DOHH2 (cell line): Measurements from ENCODE around the gene CACTIN.

Experiments
- H3F3A ChIP-seq: fragments of 200-600 bp; sonication (generic), shearing (Covaris generic); 2 replicates; pipeline ENCODE4 v1.6.0; 2016; ENCODE audit warnings: antibody characterized with exemption, mild to moderate bottlenecking; ENCODE audit not compliant: control insufficient read depth, insufficient read depth
- H3K27ac ChIP-seq: fragments of 200-600 bp; sonication (generic); 2 replicates; pipeline ENCODE4 v1.5.1; 2014; ENCODE audit warnings: low read depth, mild to moderate bottlenecking, low read length, moderate library complexity
- H3K27me3 ChIP-seq: fragments of 200-600 bp; sonication (generic); 2 replicates; pipeline ENCODE4 v1.6.1; 2014; ENCODE audit warnings: mild to moderate bottlenecking, low read length, mixed read lengths; ENCODE audit not compliant: control insufficient read depth
- H3K36me3 ChIP-seq: fragments of 200-600 bp; sonication (generic); 2 replicates; pipeline ENCODE4 v1.6.1; 2014; ENCODE audit warnings: mild to moderate bottlenecking, low read length, moderate library complexity, mixed read lengths; ENCODE audit not compliant: control insufficient read depth
- H3K4me1 ChIP-seq: fragments of 200-600 bp; sonication (generic); 2 replicates; pipeline ENCODE4 v1.6.1; 2014; ENCODE audit warnings: mild to moderate bottlenecking, low read length, mixed read lengths; ENCODE audit not compliant: control insufficient read depth
- H3K4me2 ChIP-seq: fragments of 200-600 bp; sonication (generic); 2 replicates; pipeline ENCODE4 v1.6.0; 2014; ENCODE audit warnings: mild to moderate bottlenecking, low read length, moderate library complexity
- H3K4me3 ChIP-seq: fragments of 200-600 bp; sonication (generic); 2 replicates; pipeline ENCODE4 v1.5.1; 2014; ENCODE audit warnings: mild to moderate bottlenecking, low read length, mixed read lengths
- H3K79me2 ChIP-seq: fragments of 200-600 bp; sonication (generic); 2 replicates; pipeline ENCODE4 v1.6.1; 2014; ENCODE audit warnings: mild to moderate bottlenecking, low read length, mixed read lengths; ENCODE audit not compliant: control insufficient read depth
- H3K9me2 ChIP-seq: fragments of 200-600 bp; sonication (generic); replicated peaks from 2 replicates; pipeline ENCODE4 v1.6.1; 2014; ENCODE audit warnings: mild to moderate bottlenecking, low read length, mixed read lengths; ENCODE audit not compliant: control insufficient read depth
- H3K9me3 ChIP-seq: fragments of 200-600 bp; sonication (generic); 2 replicates; pipeline ENCODE4 v1.6.1; 2014; ENCODE audit warnings: antibody characterized with exemption, low read length, mixed read lengths; ENCODE audit not compliant: control insufficient read depth, insufficient read depth
- H4K20me1 ChIP-seq: fragments of 200-600 bp; sonication (generic); 2 replicates; pipeline ENCODE4 v1.6.0; 2014; ENCODE audit warnings: low read depth, mild to moderate bottlenecking, antibody characterized with exemption, low read length, moderate library complexity; ENCODE audit not compliant: control insufficient read depth, insufficient read depth
- CTCF ChIP-seq: fragments of 200-600 bp; sonication (generic); IDR thresholded peaks from one replicate; pipeline ENCODE4 v1.5.1; 2014; ENCODE audit warnings: antibody characterized with exemption, mild to moderate bottlenecking, low read depth, low read length; ENCODE audit not compliant: poor library complexity, severe bottlenecking
- EZH2phosphoT487 ChIP-seq: fragments of 200-600 bp; sonication (generic); IDR thresholded peaks from 2 replicates; pipeline ENCODE4 v1.6.1; 2017; ENCODE audit warnings: borderline replicate concordance, mild to moderate bottlenecking, antibody characterized with exemption, low read length, moderate library complexity, mixed read lengths

The CACTIN gene

DNA sequence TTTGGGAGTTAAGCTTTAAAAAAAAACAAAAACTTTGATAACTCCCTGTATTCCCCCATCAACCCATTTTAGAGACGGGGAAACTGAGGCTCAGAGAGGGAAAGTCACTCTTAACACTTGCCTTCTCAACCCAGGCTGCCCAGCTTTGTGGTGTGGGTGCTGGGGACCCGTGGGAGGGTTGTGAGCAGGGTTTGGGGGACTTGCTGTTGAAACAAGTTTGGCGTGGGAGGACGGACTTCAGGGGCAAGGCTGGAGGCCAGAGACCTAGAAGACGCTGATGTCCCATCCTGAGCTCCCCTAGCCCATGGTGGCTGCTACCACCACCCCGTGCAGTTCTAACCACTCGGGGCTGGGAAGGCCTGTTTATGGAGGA lies 747 bp upstream of the CACTIN start:
- TF ChIP-seq EZH2phosphoT487 (no peak), CTCF (no peak)
- H3K4me2 ChIP-seq: peak overlapping the region; percentile 94

DNA sequence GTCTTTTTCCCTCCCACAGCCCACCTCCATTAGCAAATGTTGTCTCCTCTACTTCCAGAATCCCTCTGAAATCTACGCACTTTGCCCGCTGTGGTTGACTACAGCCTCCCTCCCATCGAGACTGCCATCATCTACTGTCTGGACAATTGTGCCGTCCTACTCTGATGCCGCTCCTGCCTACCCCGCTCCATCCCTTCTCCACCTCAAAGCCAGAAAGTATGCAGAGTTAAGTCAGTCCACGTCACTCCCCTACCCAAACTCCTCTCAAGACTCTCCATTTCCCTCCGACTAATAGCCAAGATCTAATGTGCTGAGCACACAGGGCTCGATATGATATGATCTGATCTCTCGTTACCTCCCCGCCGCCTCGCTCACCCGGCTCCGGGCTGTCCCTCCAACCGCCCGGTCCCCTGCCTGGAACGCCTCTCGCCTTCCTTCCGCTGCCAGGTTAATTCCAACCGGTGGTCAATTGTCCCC lies 556 bp downstream of the CACTIN start:
- TF ChIP-seq EZH2phosphoT487 (no peak), CTCF (no peak)
- Histone ChIP-seq H3K9me3 (no peaks in the 10 kb centered on the region), H3K9me2 (no peaks in the 10 kb centered on the region), H3K4me3 (peak overlapping the region; percentile 95), H3K79me2 (peaks cover 27% of the 10 kb centered on the region), H3K4me2 (peak overlapping the region; percentile 94), H3F3A (no peaks in the 10 kb centered on the region), H3K36me3 (peaks cover 4% of the 10 kb centered on the region; the same call in 1 of the 2 replicates), H4K20me1 (peaks cover 5% of the 10 kb centered on the region; the same call in 1 of the 2 replicates), H3K4me1 (peaks cover 18% of the 10 kb centered on the region), H3K27ac (no peak overlapping the region), H3K27me3 (no peaks in the 10 kb centered on the region)

More for the DNA sequence above, 747 bp upstream of the CACTIN start:
- Histone ChIP-seq H3K36me3 (peaks cover 4% of the 10 kb centered on the region; the same call in 1 of the 2 replicates), H3K4me1 (peaks cover 18% of the 10 kb centered on the region), H3K4me3 (peak overlapping the region; percentile 95), H3K27ac (no peak overlapping the region), H3F3A (no peaks in the 10 kb centered on the region), H3K9me2 (no peaks in the 10 kb centered on the region), H3K27me3 (no peaks in the 10 kb centered on the region), H3K79me2 (peaks cover 27% of the 10 kb centered on the region), H3K9me3 (no peaks in the 10 kb centered on the region), H4K20me1 (peaks cover 5% of the 10 kb centered on the region; the same call in 1 of the 2 replicates)

GRCh38 chr19:3623716-3624115 lies 2.9 kb downstream of the CACTIN start:
- no peak overlapping the region for H3K4me3 ChIP-seq
- peaks cover 18% of the 10 kb centered on the region for H3K4me1 ChIP-seq
- H3K4me2 ChIP-seq: no peak overlapping the region
- no peaks in the 10 kb centered on the region for H3K9me3 ChIP-seq
- H3K9me2 ChIP-seq: no peaks in the 10 kb centered on the region
- H3F3A ChIP-seq: no peaks in the 10 kb centered on the region
- peaks cover 14% of the 10 kb centered on the region for H3K36me3 ChIP-seq
- peaks cover 27% of the 10 kb centered on the region for H3K79me2 ChIP-seq
- H3K27ac ChIP-seq: no peak overlapping the region
- TF ChIP-seq EZH2phosphoT487 (no peak), CTCF (no peak)
- H3K27me3 ChIP-seq: no peaks in the 10 kb centered on the region
- H4K20me1 ChIP-seq: peaks cover 5% of the 10 kb centered on the region; the same call in 1 of the 2 replicates

DNA sequence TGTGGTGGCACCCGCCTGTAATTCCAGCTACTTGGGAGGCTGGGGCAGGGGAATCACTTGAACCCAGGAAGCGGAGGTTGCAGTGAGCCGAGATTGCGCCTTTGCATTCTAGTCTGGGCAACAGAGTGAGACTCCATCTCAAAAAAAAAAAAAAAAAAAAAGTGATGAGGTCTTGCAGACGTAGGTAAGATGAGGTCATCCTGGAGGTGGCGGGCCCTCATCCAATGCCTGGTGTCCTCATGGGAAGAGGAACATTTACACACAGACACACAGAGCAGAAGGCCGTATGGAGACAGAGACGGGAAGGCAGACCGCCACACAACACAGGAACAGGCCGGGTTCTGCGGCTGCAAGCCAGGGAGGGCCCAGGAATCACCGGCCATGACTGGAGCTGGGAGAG lies 4.4 kb downstream of the CACTIN start:
- peaks cover 5% of the 10 kb centered on the region; the same call in 1 of the 2 replicates for H4K20me1 ChIP-seq
- no peaks in the 10 kb centered on the region for H3K27me3 ChIP-seq
- no peak overlapping the region for H3K27ac ChIP-seq

More for the DNA sequence above, 4.4 kb downstream of the CACTIN start:
- H3K79me2 ChIP-seq: peaks cover 27% of the 10 kb centered on the region
- H3K9me2 ChIP-seq: no peaks in the 10 kb centered on the region
- no peak overlapping the region for H3K4me3 ChIP-seq
- H3K36me3 ChIP-seq: peaks cover 20% of the 10 kb centered on the region
- peaks cover 31% of the 10 kb centered on the region for H3K4me1 ChIP-seq
- H3K9me3 ChIP-seq: no peaks in the 10 kb centered on the region
- no peaks in the 10 kb centered on the region for H3F3A ChIP-seq
- no peak overlapping the region for H3K4me2 ChIP-seq
- TF ChIP-seq CTCF (no peak), EZH2phosphoT487 (no peak)
